SU-DHL-6 (cell line): Measurements from ENCODE around the gene PGRMC1.

Source experiments
- CTCF ChIP-seq: fragments of 200-600 bp; sonication (generic); IDR thresholded peaks from one replicate; pipeline ENCODE4 v1.5.1; 2017; ENCODE audit warnings: antibody characterized with exemption, mild to moderate bottlenecking, low read length, moderate library complexity; ENCODE audit not compliant: insufficient read depth, poor library complexity, severe bottlenecking
- EZH2phosphoT487 ChIP-seq: fragments of 200-600 bp; sonication (generic), shearing (Covaris generic); conservative IDR thresholded peaks from 2 replicates; pipeline ENCODE4 v1.6.1; 2018; ENCODE audit warnings: mild to moderate bottlenecking, antibody characterized with exemption, low read length, moderate library complexity, mixed read lengths

GRCh38 chrX:119252716-119253115 is 16.6 kb downstream of the PGRMC1 start:
- TF ChIP-seq CTCF (no peak), EZH2phosphoT487 (no peak)
